Esophagus (tissue), 2 donors: ENCODE results near the gene UROS. TPM values are rescaled to one million over a fixed set of nuclear protein-coding genes. Genes with fewer than 3 reads are reported as not detected.
A peak's percentile ranks its signal among the peaks of the same experiment; 100 is the strongest.

Experiments
- H3K27ac ChIP-seq, 2 donors: one replicate each; pipeline ENCODE4 v1.5.1; 2013; ENCODE audit warnings: low read depth in 2 of 2, mild to moderate bottlenecking in 2 of 2, inconsistent platforms in 1 of 2, low read length in 1 of 2, moderate library complexity in 1 of 2
- H3K27me3 ChIP-seq, 2 donors: one replicate each; pipeline ENCODE4 v1.6.1; 2013; ENCODE audit warnings: low read length in 2 of 2, control low read depth in 1 of 2, mild to moderate bottlenecking in 1 of 2; ENCODE audit not compliant: insufficient read depth in 2 of 2, control insufficient read depth in 1 of 2
- H3K36me3 ChIP-seq, 2 donors: one replicate each; pipeline ENCODE4 v1.6.1; 2013; ENCODE audit warnings: low read length in 1 of 2; ENCODE audit not compliant: control insufficient read depth in 2 of 2, insufficient read depth in 2 of 2
- H3K4me1 ChIP-seq, 2 donors: one replicate each; pipeline ENCODE4 v1.6.1; 2013; ENCODE audit warnings: low read length in 1 of 2; ENCODE audit not compliant: control insufficient read depth in 2 of 2, insufficient read depth in 2 of 2
- H3K4me3 ChIP-seq, 2 donors: one replicate each; pipeline ENCODE4 v1.5.1; 2013; ENCODE audit warnings: low read length in 2 of 2, mild to moderate bottlenecking in 2 of 2, low read depth in 1 of 2, moderate library complexity in 1 of 2
- H3K9me3 ChIP-seq, 2 donors: one replicate each; pipeline ENCODE4 v1.6.1; 2013; ENCODE audit warnings: mild to moderate bottlenecking in 2 of 2, low read depth in 1 of 2, low read length in 1 of 2, moderate library complexity in 1 of 2; ENCODE audit not compliant: control insufficient read depth in 2 of 2, insufficient read depth in 1 of 2
- WGBS, 2 donors: extraction: QIAGEN DNeasy Blood & Tissue Kit; methylation state at CpG; one replicate each; pipeline ENCODE4 v1.1.7; 2013; 5-methylcytosine and 5-hydroxymethylcytosine counted together
- polyA plus RNA-seq, 2 donors: library from polyadenylated mRNA; stranded (reverse); fragments of 200-250 nt; gene quantifications; one replicate each; pipeline ENCODE4 v1.2.3, GENCODE V29; 2013
- donor health status: healthy with polysubstance abuse.
- donor health status: Bipolar disorder and iron deficiency.

Gene UROS
- 10 to 100 TPM; 16.8 to 23.6 TPM for polyA plus RNA-seq

DNA sequence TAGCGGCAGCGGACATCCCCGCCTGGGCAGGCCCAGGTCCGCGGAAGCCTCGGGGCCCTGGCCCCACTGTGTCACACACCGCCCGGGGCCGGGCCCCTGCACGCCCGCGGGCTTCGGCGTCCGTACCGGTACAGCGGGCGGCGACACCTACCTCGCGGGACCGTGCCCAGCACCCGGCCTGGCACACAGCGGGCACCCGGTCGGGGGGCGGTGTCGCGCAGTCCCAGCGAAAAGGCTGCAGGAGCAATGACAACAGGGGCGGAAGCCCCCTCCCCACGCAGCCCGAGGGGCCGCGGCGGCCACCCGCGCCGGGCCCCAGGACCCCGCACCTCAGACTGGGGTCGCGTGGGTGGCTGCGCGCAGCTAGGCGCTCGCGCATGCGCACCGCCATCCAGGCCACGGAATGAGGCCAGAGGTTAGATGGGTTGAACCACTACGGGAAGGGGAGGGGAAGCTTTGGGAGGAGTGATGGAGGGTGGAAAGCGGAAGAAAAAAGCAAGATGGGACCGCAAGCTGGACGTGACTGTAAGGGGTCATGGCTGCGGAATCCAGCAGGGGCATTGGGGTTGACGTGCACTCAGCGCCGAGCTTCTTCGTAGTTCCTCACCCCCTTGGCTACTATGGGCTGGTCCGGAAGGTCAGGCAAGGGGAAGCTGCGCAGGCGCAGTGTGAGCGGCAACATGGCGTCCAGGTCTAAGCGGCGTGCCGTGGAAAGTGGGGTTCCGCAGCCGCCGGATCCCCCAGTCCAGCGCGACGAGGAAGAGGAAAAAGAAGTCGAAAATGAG is at the start of gene UROS, which contains the start of gene BCCIP:
TSS of gene UROS (minus strand) at position 381 of the 785 bp plus-strand sequence. CDS start 6,759 bp downstream, outside the sequence.
TSS of gene BCCIP (plus strand) at position 669 of the 785 bp plus-strand sequence. CDS start at position 681, 12 bp downstream.
- H3K9me3 ChIP-seq = no peaks in the 10 kb centered on the region
- H3K4me1 ChIP-seq = no peaks in the 10 kb centered on the region
- H3K36me3 ChIP-seq = peaks cover 0 to 2% of the 10 kb centered on the region in 2 donors
- WGBS, 2 donors = 0% methylated on average over 72 to 74 of the region's 74 CpGs
- no peaks in the 10 kb centered on the region for H3K27me3 ChIP-seq
- peak within 1 kb of the TSS; percentile 62 to 96 for H3K27ac ChIP-seq
- H3K4me3 ChIP-seq = peak within 1 kb of the TSS; percentile 94 to 95

DNA sequence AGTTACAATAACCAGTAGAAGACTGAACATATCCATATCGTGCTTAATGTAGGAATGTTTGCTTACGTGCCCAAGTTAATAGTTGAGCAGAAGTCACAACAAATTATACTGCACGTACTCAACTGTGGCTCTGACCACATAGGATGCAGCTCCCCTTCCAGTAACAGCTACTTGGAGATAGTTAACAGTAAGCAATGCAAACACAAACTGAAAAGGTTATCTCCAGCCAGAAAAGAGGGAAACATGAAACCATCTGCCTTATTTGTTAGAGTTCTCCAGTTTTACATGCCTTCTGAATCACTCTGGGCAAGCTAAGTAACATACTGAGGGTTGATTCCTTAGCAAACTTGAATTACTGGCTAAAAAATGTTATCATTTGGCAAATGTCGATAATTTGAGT is 48.3 kb upstream of the UROS start:
- WGBS, 2 donors = 63 to 78% methylated on average over 4 of the region's 4 CpGs
- no peak overlapping the region for H3K27ac ChIP-seq
- H3K4me1 ChIP-seq = peaks cover 0 to 4% of the 10 kb centered on the region in 2 donors
- H3K36me3 ChIP-seq = peaks cover 0 to 2% of the 10 kb centered on the region in 2 donors
- no peak overlapping the region for H3K4me3 ChIP-seq
- peaks cover 0 to under 1% of the 10 kb centered on the region in 2 donors for H3K9me3 ChIP-seq
- no peaks in the 10 kb centered on the region for H3K27me3 ChIP-seq

DNA sequence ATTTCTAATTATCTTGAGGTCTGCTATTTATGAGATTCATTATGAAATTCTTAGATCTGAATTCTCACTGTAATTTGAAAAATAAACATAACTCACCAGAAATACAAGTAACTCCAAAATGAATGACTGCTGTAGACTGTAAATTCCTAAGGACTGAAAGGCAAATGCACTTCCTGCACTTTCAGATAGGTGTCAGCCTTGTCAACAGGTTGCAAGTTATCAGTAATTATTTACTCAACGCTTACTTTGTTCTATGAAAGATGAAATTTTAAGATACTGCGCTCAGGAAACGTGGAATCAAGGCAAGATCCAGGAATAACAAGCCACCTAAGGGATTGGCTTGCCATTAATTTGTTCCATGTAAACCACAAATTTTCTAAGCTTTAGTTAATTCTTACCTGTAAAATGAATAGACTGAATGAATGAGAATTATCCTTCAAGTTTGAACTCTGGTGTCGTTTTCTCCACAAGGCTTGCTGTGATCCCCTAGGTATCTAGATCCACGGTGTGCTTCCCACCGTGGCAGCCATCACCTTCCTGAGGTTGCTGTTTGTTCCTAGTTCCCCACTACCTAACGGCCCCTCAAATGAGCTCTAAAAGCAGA is 45.4 kb upstream of the UROS start:
- 55 to 59% methylated on average over 7 of the region's 7 CpGs for WGBS, 2 donors

DNA sequence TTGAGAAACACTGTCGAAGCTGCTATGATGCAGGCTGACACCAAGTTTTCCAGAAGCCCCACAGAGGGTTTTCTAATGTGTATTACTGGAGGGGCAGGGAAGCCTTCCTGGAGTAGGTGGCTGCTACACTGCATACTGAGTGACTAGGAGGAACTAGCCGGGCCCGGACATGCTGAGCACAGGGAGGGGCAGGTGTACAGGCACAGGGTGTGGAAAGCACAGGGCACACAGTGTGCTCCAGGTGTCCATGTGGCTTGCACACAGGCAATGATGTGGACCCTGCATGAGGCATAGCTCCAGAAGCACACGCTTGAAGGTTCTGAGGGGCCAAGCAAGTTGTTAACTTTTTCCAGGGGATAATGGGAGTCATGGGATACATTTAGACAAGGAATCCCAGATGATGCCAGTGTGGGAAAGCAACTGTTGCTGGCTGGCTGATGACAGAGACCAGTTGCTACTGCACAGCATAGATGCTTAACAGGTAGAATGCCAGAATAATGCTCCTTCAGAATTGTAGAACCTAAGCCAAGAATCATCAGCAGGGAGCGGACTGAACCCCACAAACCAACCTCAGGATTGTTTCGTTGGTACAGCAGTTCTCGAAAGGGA is 43.5 kb upstream of the UROS start:
- H3K36me3 ChIP-seq = peaks cover 5 to 9% of the 10 kb centered on the region in 2 donors
- peak overlapping the region in 1 of 2 donors; percentile 26 for H3K27ac ChIP-seq
- WGBS, 2 donors = 89 to 91% methylated on average over 7 of the region's 7 CpGs
- no peaks in the 10 kb centered on the region for H3K9me3 ChIP-seq
- no peaks in the 10 kb centered on the region for H3K27me3 ChIP-seq
- H3K4me3 ChIP-seq = no peak overlapping the region
- peaks cover 0 to 6% of the 10 kb centered on the region in 2 donors for H3K4me1 ChIP-seq

More for the DNA sequence above, 45.4 kb upstream of the UROS start:
- peaks cover 5 to 9% of the 10 kb centered on the region in 2 donors for H3K36me3 ChIP-seq
- peaks cover 0 to 6% of the 10 kb centered on the region in 2 donors for H3K4me1 ChIP-seq
- H3K4me3 ChIP-seq = no peak overlapping the region
- H3K27me3 ChIP-seq = no peaks in the 10 kb centered on the region
- H3K27ac ChIP-seq = no peak overlapping the region
- no peaks in the 10 kb centered on the region for H3K9me3 ChIP-seq

DNA sequence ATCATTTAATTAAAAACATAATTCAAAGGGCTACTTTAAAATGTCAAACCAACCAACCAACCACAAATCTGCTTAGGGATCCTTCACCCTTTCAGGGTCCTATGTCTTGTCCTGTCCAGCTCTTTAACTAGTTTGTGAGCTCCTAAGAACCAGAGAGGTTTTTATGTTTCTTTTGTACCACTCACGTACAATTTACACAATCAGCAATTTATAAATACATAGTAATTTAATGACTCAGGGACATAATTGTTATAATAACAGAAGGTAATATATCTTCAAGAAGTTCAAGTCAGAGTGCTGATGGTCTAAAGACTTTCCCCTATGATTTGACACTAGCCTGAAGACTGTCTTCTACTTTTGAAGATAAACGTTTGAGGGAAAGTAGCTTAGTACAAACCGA is 42.1 kb upstream of the UROS start:
- H3K27me3 ChIP-seq = no peaks in the 10 kb centered on the region
- H3K27ac ChIP-seq = no peak overlapping the region
- no peak overlapping the region for H3K4me3 ChIP-seq
- H3K36me3 ChIP-seq = peaks cover 5 to 9% of the 10 kb centered on the region in 2 donors
- WGBS, 2 donors = 84% methylated on average over 3 of the region's 3 CpGs
- no peaks in the 10 kb centered on the region for H3K9me3 ChIP-seq
- H3K4me1 ChIP-seq = peaks cover 0 to 6% of the 10 kb centered on the region in 2 donors

DNA sequence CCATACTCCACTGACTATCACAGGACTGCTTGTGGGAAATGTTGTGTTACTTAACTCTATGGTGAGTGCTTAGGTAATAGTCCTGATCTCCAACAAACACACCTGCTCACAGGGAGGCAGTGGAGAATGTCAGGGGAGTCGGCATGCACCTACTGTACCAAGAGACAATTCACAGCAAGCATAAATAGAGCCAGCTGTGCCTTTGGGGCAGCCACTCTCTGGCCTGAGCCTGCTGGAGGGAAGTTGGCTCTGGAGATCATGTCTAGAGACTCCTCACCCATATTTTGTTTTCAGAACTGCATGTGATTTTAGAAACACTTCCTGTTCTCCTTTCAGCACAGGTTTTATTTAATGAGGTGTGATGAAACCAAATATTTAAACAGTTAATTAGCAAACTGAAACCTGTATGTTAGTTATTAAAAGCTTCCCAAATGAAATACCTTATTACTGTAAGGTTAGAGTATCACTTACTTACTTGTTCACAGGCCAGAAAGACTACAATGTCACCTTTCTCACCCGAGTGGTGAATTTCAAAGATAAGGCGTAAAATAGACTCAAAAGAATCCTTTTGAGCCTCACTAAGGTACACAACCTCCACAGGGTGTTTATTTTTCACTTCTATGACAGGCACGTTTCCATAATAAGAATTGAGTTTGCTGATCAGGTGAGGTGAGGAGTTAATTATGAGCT is 36.2 kb upstream of the UROS start:
- Histone ChIP-seq H3K27me3 (no peaks in the 10 kb centered on the region), H3K27ac (no peak overlapping the region), H3K9me3 (no peaks in the 10 kb centered on the region), H3K36me3 (peaks cover 5 to 6% of the 10 kb centered on the region in 2 donors), H3K4me3 (no peak overlapping the region), H3K4me1 (no peaks in the 10 kb centered on the region)
- whole genome bisulfite sequencing, 2 donors = 82 to 85% methylated on average over 4 of the region's 4 CpGs

DNA sequence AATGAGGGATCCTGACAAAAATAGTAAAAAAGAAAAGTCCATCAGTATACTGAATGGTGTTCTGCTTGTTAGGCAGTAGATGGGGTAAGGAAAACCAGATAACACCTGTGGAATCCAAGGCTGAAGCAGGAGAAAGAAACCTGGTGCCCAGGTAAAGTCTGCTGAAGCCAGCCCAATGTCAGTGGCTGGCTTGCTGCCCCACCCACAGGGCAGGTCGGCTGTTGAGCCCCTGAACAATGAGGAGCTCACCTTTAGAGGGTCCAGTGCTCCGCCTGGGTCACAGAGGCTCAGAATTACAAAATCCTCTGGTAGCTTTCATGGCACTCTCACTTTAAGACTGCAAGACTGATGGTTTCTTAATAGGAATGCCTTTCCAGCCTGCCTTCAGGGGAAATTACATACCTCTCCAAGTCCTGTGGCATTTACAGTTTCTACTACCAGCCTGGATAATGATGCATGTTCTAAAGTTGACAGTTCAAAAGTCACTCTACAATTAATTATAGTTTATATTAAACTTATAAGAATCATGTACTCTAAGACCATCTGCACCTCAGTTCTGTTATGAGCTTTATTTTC is 34.2 kb upstream of the UROS start:
- H3K9me3 ChIP-seq = no peaks in the 10 kb centered on the region
- H3K4me3 ChIP-seq = no peak overlapping the region
- H3K27ac ChIP-seq = no peak overlapping the region
- 78 to 81% methylated on average over 2 of the region's 2 CpGs for WGBS, 2 donors
- H3K36me3 ChIP-seq = peaks cover 2 to 6% of the 10 kb centered on the region in 2 donors
- no peaks in the 10 kb centered on the region for H3K27me3 ChIP-seq
- H3K4me1 ChIP-seq = no peaks in the 10 kb centered on the region

DNA sequence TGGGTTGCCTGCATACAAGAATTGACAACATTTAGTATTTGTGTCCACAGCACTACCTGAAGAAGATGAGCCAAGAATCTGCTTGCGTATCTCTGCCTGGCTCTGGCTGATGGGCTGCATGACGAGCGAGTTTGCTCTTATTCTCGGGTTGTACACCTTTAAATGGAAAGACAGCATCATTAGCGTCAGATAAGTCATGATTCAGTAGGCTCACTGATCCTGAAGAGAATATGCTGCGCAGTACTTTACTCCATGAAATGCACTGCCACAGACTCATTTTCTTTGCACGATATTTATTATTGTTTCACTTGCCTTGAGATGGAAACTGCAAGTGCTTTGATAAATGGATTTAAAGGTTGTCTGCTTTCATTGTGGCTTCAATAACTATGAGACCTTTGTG is 29.4 kb upstream of the UROS start:
- Histone ChIP-seq H3K9me3 (no peaks in the 10 kb centered on the region), H3K4me1 (no peaks in the 10 kb centered on the region), H3K4me3 (no peak overlapping the region), H3K36me3 (peaks cover 9 to 13% of the 10 kb centered on the region in 2 donors), H3K27ac (no peak overlapping the region), H3K27me3 (no peaks in the 10 kb centered on the region)
- WGBS, 2 donors = 95 to 98% methylated on average over 7 of the region's 7 CpGs
